NCI-H524 treated with DMSO at 0.1 percent for 48 hours (cell line): ENCODE measurements around the gene TNP2.
"Not testable (repeated sequence)": the region's sequence is repeated elsewhere in the genome, so short reads cannot be mapped to it uniquely, and the experiment has no call there.

Source experiments
- DNase-seq: peaks from one replicate; lab custom pipeline; 2025; lab: John Stamatoyannopoulos, UW

The TNP2 gene

DNA sequence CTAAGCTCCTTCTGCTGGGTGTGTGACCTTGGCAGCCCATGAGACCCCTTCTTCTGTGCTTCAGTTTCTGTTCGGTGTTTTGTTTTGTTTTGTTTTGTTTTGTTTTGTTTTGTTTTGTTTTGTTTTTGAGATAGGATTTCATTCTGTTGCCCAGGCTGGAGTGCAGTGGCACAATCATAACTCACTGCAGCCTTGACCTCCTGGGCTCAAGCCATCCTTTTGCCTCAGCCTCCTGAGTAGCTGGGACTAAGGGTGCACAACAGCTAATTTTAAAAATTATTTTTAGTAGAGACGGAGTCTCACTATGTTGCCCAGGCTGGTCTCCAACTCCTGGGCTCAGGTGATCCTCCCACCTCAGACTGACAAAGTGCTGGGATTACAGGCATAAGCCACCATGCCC, 48.6 kb downstream of the TNP2 start:
- DNase-seq = not testable (repeated sequence)

DNA sequence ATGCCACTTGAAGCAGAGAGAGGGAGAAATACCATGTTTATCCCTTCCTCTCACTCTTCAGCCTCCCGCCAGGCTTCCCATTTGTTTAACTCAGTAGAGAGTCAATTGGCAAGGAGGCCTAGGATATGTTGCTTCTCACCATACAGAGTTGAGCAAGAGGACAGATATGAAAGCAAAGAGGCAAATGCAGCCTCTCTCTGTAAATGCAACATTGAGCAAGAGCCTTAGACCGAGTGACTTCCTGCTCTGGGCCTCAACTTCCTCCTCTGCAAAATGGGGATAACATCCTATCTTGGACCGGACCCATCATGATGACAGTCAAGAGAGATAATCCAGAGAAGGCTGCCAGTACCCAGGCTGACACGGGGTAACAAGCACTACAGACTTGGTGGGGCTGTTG, 49.9 kb downstream of the TNP2 start:
- no peak for DNase-seq

DNA sequence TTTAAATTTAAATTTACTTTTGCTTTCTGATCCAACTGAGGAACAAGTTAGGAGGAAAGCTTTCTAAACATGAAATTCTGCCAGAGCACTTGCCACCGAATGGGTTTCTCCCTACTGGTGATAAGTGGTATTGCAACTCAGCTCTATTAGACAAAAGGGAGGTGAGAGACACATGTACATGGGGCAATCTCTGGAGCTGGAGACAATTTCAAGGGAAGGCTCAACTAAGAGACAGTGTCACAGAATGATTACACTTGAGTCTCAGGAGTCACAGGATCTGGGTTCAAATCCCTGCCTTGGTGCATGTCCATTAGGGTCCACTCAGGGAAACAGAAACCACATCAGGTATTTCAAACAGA, 50.5 kb downstream of the TNP2 start:
- DNase-seq = no peak
